Measurements from ENCODE around the gene CENPB.

DNA sequence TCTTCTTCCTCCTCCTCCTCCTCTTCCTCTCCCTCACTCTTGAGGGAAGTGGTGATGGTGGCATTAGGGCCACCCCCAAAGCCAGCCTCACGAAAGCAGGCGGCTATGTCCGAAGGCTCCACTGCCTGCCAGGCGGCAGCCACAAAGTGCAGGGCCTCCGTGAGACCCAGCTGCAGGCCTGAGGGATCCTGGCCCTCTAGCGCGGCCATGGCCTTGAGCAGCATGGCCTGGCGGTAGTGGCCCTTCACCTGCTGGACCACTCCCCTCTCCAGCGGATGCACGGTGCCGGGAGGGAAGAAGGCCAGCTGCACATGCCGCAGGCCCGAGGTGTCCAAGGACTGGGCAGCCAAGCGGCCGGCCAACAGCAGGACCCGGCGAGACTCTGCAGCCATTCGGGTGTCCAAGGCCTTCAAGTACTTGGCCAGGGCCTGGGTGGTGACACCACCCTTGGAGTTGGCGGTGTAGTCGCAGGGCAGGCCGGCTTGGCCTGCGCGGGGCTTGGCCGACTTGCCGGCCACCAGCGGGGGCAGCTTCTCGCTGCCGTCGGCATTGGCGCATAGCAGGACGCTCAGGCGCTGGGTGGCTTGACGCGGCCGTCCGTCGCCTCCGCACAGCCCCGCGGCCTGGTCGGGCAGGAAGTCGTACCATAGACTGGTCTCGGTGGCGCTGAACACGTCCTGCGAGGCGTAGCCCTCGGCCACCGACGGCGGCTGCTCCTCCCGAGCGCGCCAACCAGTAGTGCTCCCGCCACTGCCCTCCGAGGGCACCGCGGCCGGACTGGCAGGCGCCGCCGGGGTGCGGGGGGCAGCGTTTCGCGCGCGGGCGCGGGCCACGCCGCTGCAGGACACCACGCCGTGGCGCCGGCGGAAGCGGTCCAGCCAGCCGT lies 1.1 kb downstream of the CENPB start:
- TF ChIP-seq POLR2AphosphoS5 (IDR thresholded peaks at IDR 0.05), result no peak
- peak in 3 of 6 experiments; percentile 17 to 20 (median 19) for TF ChIP-seq CTCF (IDR thresholded peaks at IDR 0.05)
- TF ChIP-seq POLR2A (IDR thresholded peaks at IDR 0.05), result peak in 1 of 4 donors; percentile 17
